NCI-H1105 treated with DMSO at 0.1 percent for 48 hours (cell line): Measurements from ENCODE around the gene TMPRSS15.

Source experiments
- DNase-seq: peaks from one replicate; lab custom pipeline; 2025; lab: John Stamatoyannopoulos, UW

The TMPRSS15 gene

DNA sequence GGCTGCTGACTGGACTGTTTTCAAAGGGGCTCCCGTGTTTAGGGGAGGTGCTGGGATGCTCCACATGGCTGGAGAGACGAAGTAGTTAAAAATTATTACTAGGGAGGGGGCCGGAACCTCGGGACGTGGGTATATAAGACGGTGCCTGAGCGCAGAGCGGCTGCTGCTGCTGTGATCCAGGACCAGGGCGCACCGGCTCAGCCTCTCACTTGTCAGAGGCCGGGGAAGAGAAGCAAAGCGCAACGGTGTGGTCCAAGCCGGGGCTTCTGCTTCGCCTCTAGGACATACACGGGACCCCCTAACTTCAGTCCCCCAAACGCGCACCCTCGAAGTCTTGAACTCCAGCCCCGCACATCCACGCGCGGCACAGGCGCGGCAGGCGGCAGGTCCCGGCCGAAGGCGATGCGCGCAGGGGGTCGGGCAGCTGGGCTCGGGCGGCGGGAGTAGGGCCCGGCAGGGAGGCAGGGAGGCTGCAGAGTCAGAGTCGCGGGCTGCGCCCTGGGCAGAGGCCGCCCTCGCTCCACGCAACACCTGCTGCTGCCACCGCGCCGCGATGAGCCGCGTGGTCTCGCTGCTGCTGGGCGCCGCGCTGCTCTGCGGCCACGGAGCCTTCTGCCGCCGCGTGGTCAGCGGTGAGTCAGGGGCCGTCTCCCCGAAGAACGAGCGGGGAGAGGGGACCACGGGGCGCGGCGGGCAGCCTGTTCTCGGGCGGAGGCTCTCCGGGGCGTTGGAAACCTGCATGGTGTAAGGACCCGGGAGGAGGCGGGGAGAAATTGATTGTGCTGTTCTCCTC is 158.7 kb downstream of the TMPRSS15 start, which contains the start of gene CHODL:
Gene CHODL, plus strand, starts transcription at position 163 of the 793 bp plus-strand sequence. Its CDS starts 391 bp downstream, at position 554.
- DNase-seq: no peak

DNA sequence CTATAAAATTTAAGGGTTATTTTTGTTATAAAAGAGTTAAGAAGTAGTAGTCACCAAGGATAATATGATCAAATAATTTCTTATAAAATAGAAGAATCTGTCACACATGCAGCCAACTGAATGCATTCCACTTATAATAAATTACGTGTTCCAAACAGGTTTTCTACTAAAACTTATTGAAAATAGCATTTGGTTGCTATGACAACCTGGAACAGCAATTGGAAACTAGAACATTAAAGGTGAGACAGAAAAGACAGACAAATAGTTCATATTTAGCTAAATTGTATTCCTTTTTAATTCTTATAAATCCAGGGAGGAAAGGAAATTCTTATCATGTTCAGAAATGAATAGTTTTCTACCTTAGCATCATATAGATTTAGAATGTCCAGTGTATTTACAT is 168.0 kb downstream of the TMPRSS15 start:
- DNase-seq: no peak

DNA sequence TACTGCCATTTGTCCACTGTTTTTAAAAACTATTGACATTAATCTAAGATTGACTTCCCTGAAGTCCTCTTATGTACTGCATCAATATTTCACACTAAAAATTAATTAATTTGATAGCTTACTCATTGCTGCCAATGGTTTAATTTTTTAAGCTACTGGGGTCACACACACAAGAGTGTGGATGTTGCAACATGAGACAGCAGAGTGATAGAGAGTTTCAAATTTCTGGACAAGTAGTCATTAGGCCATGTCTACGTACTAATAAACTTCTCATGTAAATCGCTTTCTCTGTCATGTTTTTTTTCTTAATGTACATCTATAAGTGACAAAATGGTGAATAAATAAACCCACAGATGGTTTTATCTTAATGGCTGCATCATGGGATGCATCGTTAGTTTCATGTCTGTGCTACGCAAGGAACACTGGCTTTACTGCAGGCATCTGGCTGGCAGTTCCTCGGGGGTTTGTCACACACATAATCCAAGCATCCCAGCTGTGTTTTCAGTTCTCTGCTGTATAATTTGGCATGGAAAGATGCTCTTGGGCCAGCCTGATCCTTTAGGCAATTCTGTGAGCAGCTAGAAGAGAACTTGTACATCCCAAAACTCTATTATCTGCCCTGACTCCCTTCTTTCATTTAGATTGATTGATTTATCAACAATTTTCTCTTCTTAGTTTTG is 175.4 kb downstream of the TMPRSS15 start:
- DNase-seq: no peak

DNA sequence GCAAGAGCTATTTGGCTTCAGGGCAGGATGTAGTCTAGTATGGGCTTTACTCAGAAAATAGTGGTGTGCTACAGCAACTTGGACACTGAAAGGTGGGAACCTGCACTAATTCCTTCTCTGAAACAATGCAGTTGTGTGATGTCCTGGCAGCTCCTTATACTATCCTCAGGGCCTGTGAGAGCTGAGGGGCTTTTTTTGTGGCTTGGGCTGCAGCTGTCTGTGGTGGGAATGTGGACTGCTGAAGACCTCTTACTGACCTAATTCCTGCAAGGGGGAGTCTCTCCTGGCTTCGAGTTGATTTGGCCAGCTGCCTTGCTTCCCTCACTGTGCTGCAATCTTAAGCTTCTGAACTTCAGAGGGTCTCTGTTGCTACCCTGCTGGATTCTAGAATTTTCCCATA is 181.2 kb downstream of the TMPRSS15 start:
- DNase-seq: no peak

DNA sequence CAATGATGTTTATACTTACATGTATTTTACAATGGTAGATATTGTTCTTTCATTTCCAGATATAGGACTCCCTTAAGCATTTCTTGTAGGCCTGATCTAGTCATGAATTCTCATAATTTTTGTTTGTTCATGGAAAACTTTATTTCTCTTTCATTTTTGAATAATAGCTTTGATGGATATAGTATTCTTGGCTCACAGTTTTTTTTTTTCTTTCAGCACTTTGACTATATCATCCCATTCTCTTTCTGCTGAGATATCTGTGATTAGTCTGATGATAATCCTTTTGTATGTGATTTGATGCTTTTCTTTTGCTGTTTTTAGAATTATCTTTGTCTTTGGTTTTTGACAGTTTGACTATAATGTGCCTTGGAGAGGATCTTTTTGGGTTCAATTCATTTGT is 183.1 kb downstream of the TMPRSS15 start:
- no peak for DNase-seq
